Sigmoid colon (tissue), 4 donors: ENCODE results near the gene FOXO4.

Experiments used
- CTCF ChIP-seq, 4 experiments: fragments of 450-650 bp in 3 of 4; fragments of 200-600 bp in 1 of 4; IDR thresholded peaks; one replicate each; pipeline ENCODE4 v1.5.1; 2016 to 2019; ENCODE audit warnings: antibody characterized with exemption in 4 of 4, mild to moderate bottlenecking in 3 of 4, moderate library complexity in 2 of 4
- EP300 ChIP-seq, 4 donors: sonication (generic); formaldehyde crosslinking; IDR thresholded peaks; one replicate each; pipeline ENCODE4 v1.6.1; 2017; ENCODE audit warnings: antibody characterized with exemption in 4 of 4
- POLR2A ChIP-seq, 2 donors: fragments of 450-650 bp; IDR thresholded peaks; one replicate each; pipeline ENCODE4 v1.6.1; 2016; ENCODE audit warnings: antibody characterized with exemption in 2 of 2, mild to moderate bottlenecking in 2 of 2, moderate library complexity in 2 of 2
- POLR2AphosphoS5 ChIP-seq, 4 donors: sonication (generic); formaldehyde crosslinking; IDR thresholded peaks; one replicate each; pipeline ENCODE4 v1.6.1; 2017; ENCODE audit warnings: antibody characterized with exemption in 4 of 4

DNA sequence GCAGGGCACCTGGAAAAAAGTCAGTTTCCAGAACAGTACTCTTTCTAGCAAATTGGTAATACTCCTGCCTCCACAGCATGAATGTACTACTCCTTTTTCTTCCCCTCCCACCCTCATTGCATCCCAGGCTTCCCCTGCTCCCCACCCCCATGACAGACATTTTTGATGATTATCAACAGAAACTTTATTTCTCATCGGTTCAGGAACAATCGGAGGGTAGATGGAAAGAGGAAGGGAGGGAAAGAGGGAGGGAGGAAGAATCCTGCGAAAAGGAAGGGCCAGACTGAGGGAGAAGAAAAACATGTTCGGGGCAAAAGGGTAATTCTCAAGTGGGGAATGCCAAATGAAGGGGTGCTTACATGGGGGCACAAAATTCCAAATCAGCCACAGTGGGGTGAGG is 11.6 kb downstream of the FOXO4 start:
- TF ChIP-seq CTCF (IDR thresholded peaks at IDR 0.05) (no peak), POLR2AphosphoS5 (IDR thresholded peaks at IDR 0.05) (no peak), POLR2A (IDR thresholded peaks at IDR 0.05) (no peak), EP300 (IDR thresholded peaks at IDR 0.05) (no peak)
